ENCODE measurements around the gene PLEK.

GRCh38 chr2:68374184-68374583, 9.1 kb downstream of the PLEK start:
- TF ChIP-seq CTCF (IDR thresholded peaks at IDR 0.05), result no peak
- no peak for TF ChIP-seq POLR2A (IDR thresholded peaks at IDR 0.05)
